Stimulated activated naive CD4-positive, alpha-beta T cell (primary cell): Measurements from ENCODE around the gene P4HA3.

Experiments used
- DNase-seq, 6 experiments: peaks; one replicate each; lab custom pipeline; 2025; lab: John Stamatoyannopoulos, UW

Gene P4HA3

DNA sequence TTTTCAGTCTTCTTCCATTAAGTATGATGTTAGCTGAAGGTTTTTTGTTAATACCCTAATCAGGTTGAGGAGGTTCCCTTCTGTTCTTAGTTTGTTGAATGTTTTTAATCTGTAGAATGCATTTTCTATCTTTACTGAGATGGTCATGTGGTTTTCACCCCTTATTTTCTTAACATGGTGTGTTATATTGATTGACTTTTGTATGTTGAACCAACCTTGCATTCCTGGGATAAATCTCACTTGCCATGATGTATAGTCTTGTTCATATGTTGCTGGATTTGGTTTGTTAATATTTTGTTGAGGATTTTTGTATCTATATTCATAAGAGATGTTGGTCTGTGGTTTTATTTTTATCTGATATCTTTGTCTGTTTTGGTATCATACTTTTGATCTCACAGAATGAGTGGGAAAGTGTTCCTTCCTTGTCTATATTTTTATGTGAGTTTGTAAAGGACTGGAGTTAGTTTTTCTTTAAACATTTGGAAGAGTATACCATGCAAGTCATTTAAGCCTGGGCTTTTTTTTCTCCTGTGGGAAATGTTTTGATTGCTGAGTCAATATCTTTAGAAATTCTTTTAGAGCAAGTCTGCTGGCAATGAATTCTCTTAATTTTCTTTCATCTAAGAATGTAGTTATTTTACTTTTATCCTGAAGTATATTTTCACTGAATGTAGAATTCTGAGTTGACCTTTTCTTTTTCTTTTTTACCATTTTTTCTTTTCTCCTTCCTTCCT, 5.5 kb upstream of the P4HA3 start:
- DNase-seq: no peak

DNA sequence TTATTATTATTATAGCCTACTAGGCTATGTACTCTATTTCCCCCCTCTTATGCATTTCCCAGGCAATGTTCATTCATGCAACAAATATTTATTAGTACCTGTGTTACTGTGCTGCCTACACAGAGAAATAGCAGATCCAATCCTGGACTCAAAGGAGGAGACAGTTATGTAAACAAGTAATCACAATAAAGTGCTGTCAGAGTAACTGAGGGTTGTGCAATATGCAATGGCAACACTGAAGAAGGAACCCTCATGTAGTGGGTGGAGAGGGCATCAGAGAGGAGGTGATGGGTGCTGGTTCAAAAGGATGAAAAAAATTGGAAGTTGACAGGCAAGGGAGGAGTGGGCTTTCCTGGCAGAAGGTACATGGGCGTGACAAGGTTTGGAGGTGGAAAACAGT, 886 bp upstream of the P4HA3 start:
- DNase-seq: no peak

DNA sequence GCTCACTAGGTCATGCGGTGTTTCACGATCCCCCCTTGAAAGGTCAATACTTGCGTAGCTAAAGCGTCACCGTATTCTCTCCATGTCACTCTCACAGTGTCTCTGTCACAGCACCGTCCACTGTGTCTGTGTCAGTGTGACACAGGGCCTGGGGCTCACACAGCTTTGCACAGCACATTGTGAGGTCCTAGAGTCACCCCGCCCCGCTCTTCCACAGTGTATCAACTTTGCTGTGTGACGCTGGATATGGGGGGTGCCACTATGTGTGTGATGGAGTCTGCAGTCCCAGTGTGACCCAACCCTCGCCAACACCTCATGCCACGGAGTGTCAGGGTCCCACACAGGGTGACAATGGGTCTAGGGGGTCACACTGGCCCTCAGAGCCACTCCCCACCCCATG, 583 bp downstream of the P4HA3 start:
- DNase-seq: no peak

DNA sequence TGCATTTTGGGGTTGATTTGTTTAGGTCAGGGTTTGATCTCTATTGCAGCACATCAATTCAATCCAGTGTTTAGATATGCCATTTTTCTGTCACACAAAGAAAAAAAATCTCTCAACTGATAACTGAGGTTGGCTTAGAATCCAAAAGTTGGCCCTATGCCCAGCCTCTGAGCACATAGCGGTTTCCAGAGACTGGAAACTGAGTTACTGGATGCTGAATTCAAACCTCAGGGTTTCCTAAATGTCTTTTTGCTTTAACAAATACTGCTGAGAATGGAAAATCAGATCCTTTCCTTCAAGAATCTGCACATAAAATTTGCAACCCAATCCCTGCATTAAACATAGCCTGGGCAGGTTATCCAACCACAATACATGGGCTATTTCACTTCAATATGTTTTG, 4.0 kb downstream of the P4HA3 start:
- no peak for DNase-seq

DNA sequence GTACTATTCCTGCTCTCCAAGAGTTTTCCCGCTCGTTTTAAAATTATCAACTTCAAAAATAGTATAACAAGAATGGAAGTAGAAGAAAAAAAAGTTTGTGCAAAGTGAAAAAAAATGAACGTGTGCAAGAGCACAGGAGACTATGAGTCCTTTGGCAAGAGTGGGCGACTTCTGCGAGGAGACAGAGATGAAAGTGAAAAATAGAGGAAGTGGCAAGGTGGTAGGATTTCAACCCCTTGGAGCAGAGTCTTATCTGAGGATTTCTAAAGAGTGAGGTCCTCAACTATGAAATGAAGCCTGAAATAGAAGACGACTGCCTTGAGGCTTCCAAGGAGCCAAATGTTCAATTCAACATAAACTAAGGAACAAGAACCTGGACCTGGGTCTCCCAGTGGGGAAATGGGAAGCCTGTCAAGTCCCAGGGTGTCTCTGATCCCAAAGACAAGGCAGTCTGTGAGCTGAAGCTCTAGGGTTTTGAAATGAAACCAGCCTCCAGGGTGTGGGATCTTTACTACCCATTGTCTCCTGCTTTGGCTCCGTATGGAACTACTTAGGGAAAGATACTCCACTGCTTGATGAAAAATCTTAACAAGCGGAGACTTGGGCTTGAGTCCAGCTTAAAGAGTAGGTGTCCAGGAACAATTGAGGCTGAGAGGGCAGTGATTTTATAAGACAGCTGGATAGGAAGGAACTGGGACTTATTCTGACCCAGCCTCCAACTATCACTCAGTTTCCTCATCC, 4.8 kb downstream of the P4HA3 start:
- DNase-seq: no peak

DNA sequence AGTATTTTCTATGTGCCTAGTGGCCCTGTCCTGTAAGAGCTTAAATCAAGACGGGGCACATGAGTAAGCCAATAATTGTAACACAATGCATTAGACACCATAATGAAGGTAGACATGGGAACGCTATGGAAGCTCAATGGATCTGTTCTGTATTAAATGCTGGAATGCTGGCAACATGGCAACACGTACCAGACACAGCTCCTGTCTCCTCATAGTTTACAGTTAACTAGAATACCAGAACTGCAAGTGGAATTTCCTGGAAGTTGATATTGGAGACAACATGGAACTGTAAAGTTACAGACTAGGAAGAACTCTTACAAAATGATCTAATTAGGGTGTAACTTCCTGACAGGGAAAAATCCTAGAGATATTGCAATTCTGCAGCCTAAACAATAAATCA, 12.4 kb downstream of the P4HA3 start:
- no peak for DNase-seq

DNA sequence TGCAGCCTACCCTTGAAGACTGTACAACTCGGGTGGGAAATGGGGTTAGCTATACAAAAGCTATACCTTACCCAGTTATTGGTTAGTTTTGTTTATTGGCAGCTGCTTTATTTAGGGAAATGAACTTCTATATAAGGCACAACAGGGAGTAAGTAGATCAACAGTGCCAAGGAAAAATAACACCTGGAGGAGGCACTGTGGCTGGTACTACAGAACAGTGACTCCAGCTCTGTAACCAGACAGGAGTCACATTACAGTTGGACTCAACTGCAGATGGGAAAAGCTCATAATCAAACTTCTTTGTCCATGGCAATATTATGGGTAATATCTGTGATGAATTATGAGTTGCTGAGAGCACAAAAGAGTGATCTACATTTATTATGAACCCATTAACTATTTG, 14.0 kb downstream of the P4HA3 start:
- DNase-seq: no peak

DNA sequence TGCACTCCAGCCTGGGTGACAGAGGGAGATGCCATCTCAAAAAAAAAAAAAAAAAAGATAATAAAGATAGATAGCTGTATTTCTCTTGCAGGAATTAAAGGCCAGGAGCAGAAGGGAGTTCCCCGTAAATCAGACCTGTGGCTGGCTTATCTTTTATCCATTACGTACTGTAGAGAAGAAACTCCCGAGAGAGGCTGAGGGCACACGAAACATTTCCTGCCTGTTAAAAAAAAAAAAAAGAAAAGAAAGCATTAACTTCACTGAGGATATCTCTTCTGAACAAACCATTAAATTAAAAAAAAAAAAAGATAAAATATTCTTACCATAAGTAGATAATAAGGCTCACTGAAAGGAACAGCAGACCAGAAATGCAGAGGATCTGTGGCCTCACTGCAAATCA, 22.5 kb downstream of the P4HA3 start:
- no peak for DNase-seq

DNA sequence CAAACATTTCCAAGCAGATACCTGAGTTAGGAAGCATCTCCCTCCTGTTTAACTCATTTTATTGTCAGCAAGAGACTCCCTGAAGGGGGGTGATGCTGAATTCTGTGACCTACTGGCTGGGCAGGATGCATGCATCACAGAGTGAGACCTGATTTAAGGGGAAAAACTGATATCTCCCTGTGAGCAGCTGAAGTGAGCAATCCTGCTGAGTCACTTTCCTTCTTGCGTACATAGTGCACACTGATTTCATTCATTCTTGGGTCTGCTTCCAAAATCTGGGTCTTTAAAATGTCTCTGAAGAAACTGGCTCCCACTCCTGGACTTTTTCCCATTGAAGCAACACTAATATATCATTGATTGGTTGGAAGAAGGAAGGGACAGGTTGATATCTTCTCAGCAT, 23.3 kb downstream of the P4HA3 start:
- DNase-seq: no peak

DNA sequence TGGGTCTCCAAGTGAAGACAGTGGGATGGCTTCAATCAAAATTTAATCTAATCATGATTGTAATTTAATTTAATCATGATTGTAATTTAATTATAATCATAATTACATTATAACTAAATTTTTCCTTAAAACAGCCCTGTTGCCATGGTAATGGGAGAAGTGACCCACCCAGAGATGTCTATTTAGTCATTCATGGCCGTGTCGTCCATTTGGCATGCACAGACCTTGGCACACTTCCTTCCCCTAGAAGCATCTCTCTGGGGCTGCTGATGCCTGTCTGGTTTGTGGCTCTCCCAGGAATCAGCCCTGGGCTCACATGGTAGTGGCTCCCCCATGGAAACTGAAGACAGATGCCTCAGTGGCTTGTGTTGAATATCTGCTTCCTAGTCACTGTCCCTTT, 27.0 kb downstream of the P4HA3 start:
- DNase-seq: no peak

DNA sequence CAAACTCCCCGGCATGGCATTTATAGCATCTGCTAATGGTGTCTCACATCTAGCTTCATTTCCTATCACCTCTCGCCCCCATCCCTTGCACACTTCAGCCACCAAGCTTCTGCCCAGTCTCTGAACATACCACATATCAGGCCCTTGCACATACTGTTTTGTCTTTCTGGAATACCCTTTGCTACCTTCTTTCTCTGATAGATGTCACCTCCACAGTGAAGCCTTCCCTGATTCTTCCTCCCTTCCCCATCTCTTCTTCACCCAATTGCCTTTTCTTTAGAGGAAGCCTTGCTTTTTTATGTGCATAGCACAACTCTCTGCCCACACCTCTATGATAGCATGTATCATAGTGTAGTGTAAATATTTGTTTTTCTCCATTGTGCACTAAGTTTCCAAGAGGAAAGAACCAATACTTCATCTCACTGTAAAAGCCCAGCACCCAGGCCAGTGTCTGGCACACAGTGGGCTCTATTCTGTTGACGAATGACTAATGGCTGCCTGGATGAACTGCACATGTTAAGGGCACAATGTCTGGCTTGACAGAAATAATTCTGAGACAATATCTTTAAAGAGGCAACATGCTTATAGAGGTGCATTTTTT, 27.8 kb downstream of the P4HA3 start:
- no peak for DNase-seq

DNA sequence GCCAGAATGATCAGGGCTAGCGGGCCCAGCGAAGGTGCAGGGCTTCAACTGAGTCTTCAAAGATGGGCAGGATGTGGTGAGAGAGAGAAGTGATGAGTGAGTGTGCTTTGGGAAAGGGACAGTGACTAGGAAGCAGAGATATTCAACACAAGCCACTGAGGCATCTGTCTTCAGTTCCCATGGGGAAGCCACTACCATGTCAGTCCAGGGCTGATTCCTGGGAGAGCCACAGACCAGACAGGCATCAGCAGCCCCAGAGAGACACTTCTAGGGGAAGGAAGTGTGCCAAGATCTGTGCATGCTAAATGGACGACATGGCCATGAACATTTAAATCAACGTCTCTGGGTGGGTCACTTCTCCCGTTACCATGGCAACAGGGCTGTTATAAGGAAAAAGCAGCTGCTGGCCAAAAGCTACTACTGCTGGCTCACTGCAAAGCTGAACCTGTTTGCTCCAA, 28.5 kb downstream of the P4HA3 start:
- DNase-seq: peak in 1 of 6 experiments; percentile 11

DNA sequence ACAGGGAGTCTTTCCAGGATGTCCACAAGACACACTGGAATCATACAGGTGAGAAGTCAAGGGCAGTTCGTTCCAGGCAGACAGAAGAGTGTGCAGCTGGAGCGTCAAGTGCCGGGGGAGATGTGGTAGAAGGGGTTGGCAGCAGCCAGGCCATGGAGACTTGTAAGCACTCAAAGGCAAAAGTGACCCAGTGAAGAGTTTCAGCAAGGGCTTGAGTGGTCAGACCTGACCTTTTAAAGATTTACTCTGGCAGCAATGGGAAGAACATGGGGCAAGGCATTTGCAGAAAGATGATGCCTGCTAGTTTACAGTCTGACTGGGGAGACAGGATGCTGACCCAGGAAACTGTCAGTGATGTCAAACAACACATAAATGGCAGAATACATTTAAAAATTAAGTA, 29.0 kb downstream of the P4HA3 start:
- DNase-seq: no peak

DNA sequence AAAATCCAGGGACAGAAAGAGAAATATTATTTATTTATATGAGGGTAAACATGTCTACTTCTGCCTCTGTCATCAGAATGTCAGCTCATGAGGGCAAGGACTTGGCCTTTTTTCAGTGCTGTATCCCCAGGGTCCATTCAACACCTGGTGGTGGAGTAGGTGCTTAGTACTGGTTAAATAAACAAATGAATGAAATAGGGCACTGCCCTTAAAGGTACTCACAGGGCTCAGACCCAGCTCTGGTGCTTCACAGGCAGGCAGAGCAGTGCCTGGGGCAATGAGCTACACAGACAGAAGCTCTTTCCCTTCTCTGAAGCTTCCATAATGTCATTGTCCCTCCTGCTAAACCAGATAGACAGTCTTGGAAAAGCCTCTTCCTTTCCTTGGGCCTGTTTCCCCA, 30.9 kb downstream of the P4HA3 start:
- no peak for DNase-seq

DNA sequence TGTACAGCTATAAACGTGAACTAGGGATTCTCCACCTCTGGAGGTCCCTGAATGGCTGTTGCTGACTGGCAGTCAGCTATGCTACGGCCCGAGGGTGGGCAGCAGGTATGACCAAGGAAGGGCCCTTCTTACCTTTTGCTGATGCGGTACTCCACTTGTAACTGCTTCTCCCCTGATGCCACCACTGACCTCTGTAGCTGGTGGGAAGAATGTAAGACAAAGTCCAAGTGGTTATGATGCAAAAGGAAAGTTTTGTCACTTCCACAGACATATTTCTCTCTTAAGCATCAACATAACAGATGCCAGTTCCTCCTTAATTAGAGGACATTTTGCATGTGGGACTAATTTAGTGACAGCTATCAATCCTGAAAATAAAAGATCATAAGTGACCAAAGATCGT, 32.2 kb downstream of the P4HA3 start:
- DNase-seq: no peak

DNA sequence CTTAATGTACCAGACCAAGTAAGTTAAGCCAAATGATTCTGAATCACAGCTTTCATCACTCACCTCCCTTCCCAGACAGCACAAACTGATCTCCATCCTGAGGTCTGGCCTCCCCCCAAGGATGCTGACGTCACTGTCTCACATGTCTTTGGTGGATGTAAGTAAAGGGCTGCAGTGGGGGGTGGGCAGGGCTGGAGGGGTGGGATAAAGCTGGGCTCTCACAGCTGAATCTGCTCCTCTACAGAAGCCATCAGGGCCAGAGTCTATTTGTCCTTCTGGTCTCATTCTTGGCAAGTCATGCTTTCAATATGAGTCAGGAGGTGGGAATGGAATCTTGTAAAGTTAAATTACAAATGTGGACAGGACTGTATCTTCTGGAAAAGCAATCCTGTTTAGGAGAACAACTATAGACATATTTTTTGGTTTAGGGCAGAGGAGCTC, 32.7 kb downstream of the P4HA3 start:
- no peak for DNase-seq

DNA sequence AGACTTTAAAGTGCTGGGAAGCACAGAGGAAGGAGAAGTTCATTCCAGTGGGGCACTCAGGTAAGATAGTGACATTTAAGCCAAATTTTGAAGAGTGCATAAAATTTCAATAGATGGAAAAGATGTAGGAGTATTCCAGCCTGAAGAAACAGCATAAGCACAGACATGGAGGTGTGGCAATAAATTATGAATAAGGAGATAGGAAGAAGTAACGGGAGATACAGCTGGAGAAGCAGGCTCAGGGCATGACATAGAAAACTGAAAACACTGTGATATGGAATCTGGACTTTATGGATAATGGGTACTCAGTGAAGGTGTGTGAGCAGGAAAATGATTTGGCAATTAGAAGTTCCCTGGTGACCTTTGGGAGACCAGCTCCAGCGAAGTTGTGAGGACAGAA, 33.3 kb downstream of the P4HA3 start:
- no peak for DNase-seq

DNA sequence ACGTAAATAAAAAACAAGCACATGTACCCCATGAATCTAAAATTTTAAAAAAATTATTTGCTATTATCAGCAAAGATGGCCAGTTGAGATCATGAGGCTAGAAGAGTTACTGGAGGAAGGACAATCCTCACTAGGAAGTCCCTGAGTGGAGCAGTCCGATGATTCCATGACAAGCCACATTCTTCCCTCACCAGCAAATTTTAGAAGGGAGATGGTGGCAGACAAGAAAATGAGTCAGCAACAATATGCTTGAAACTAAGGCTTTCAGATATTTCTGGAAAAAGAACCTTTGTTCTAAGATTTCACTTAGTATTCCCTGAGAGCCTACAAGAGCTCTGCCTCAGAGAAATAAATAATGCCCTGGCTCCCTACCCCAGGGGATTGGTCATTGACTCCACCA, 34.9 kb downstream of the P4HA3 start:
- no peak for DNase-seq

DNA sequence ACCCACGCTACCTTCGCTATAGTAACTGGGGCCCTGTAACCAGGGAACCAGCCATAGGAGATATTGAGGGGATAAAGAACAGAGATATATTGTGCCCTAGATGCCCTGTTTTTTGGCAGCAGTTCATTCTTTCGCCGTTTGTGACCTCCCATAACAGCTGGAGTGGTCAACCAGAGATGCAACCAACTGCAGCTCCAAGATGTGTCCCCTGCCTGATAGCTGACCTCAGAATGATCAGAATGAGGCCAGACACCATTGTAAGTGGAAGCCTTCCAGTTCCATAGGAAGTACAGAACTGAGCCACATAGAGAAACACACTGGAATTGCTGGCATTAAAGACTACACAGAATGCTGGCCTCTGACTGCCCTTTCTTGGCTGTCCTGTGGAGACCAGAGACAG, 39.2 kb downstream of the P4HA3 start:
- DNase-seq: no peak

DNA sequence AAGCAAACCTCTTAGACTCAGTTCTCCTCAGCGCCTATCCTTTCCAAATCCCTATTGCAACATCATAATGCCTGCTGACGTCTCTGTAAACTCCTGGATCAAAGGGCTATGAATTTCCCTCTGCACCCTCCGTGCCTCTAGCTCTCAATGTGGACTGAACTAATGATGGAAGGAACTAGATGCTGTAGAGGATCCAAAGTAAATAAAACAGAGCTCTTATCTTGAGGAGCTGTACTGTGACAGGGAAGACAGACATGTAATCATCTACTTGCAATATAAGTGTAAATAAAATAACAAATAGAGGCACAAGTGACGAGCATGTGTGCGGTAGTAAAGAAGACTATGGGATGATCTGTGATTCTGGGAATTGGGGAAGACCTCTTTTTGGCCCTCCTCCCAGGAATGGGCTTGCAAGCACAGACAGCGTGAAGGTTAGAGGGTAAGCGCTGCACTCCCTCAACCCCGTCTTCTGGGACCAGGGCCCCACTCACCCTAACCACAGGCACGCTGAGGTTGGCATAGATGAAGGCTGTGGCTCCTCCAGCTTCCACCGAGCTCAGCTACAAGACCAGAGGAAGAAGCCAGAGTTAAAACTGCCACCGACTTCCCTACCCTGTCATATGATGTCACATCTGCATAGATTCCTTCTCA, 42.2 kb downstream of the P4HA3 start:
- peak in 4 of 6 experiments; percentile 4 to 35 (median 22) for DNase-seq

DNA sequence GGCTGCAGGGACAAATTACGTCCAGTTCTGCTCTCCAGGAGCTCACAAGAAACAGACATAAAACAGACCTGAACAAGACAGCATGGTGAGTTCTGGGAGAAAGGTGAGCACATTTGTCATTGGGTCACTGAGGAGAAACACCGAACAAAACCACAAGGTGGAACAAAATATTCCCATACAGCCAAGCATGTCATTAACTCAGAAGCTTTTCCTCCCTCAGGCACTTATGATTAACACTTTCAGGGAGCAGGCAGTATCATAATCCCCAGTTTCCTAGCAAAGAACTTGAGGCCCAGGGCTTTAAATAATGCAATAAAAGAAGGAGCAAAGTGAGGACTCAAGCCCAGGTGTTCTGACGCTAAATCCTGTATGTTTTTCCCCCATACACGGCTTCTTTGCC, 43.0 kb downstream of the P4HA3 start:
- DNase-seq: no peak

DNA sequence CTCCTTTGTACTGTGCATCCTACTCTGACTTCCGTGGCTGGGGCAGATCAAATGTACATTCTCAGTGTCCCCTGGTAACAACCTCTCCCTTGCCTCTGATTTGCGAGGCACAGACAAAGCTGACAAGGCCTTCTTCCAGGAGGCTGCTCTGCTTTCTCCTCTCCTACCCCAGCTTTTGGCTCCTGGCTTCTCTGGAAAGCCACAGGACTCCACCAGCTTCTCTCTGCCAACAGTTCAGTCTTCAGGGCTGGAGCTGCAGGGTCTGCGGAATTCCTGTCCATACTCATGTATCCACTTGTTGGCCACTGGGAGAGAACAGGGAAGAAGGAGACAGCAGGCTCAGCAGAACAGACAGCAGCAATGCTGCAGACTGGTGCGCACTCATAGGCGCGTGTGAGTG, 44.4 kb downstream of the P4HA3 start:
- no peak for DNase-seq

DNA sequence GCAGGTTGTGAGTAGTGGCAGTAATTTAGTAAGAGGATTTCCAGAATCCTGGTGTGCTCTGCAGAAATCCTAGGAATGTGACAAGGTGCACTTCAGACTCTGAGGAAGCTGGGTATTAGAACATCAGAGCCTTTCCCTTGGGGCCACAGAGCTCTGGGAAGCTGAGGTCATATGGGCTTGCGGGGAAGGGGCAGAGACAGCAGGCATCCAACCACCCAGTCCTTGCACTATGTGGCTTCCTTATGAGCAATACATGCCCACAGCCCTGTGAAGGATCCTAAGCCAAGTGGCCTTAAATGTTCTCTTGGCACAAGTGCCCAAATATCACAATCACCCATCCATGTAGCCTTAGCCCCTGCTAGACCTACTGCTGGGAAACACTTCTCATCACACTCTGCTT, 46.2 kb downstream of the P4HA3 start:
- no peak for DNase-seq
